GM12878 (cell line): ENCODE measurements around the gene COL4A2. TPM values are rescaled to one million over a fixed set of nuclear protein-coding genes. Genes with fewer than 3 reads are reported as not detected.

Experiments
- ATAC-seq: fragments of 200-7000 bp; cut with Tn5 transposase; 3 replicates; pipeline ENCODE4 v1.9.1; 2020; ENCODE audit warnings: mild to moderate bottlenecking, moderate library complexity
- BruUV-seq: library from RNA; stranded (reverse); fragments of 400-500 nt; replicated peaks from 2 replicates; lab custom pipeline; 2021; lab: Mats Ljungman, UMichigan
- CTCF ChIA-PET: fragments of 300-600 bp; sonication (Branson Sonifier 250); formaldehyde crosslinking; extraction: SDS; loops from one replicate; lab custom pipeline; 2021; ENCODE audit warnings: inconsistent platforms; lab: Yijun Ruan, JAX
- POLR2A ChIA-PET: fragments of 350-600 bp; formaldehyde crosslinking; extraction: SDS; loops from one replicate; lab custom pipeline; 2021; ENCODE audit warnings: inconsistent platforms; lab: Charles Lee
- RAD21 ChIA-PET: fragments of 300-600 bp; sonication (Branson Sonifier 250); formaldehyde crosslinking; loops from one replicate; lab custom pipeline; 2023; ENCODE audit warnings: antibody characterized with exemption; ENCODE audit not compliant: unreplicated experiment; lab: Charles Lee
- SMC1A ChIA-PET: fragments of 300-600 bp; sonication (Branson Sonifier 250); formaldehyde crosslinking; loops from one replicate; lab custom pipeline; 2023; ENCODE audit not compliant: unreplicated experiment, uncharacterized antibody; lab: Charles Lee
- DNase-seq: peaks from one replicate; pipeline ENCODE4 v3.0.0-alpha.2; 2011; ENCODE audit warnings: low read depth, low spot score
- FAIRE-seq: peaks from 3 replicates; lab custom pipeline; 2011; peaks lifted over from hg19 to GRCh38; lab: Jason Lieb, UNC
- H2AFZ ChIP-seq: 2 replicates; pipeline ENCODE4 v1.6.0; 2011; ENCODE audit warnings: low read depth, low read length, control low read depth; ENCODE audit not compliant: control insufficient read depth
- H3K27ac ChIP-seq: 2 replicates; pipeline ENCODE4 v1.5.1; 2011; ENCODE audit warnings: control low read depth; ENCODE audit not compliant: control insufficient read depth, insufficient read depth
- H3K27me3 ChIP-seq, 2 experiments: replicated peaks in 1 of 2; 2 replicates each; pipeline versions ENCODE4 v1.6.0 to v1.6.1; 2011; ENCODE audit warnings: low read length in 1 of 2; ENCODE audit not compliant: control insufficient read depth in 2 of 2, insufficient read depth in 2 of 2
- H3K36me3 ChIP-seq, 2 experiments: 2 replicates each; pipeline ENCODE4 v1.5.1; 2011; ENCODE audit warnings: low read length in 1 of 2; ENCODE audit not compliant: control insufficient read depth in 2 of 2, insufficient read depth in 2 of 2
- H3K4me1 ChIP-seq: 2 replicates; pipeline ENCODE4 v1.6.1; 2011; ENCODE audit warnings: mild to moderate bottlenecking, low read length, moderate library complexity, mixed read lengths; ENCODE audit not compliant: control insufficient read depth, insufficient read depth
- H3K4me2 ChIP-seq: 2 replicates; pipeline ENCODE4 v1.6.0; 2011; ENCODE audit warnings: control low read depth; ENCODE audit not compliant: control insufficient read depth, insufficient read depth
- H3K4me3 ChIP-seq: fragments of 200-600 bp; sonication (generic); 2 replicates; pipeline ENCODE4 v1.5.1; 2016
- H3K79me2 ChIP-seq: 2 replicates; pipeline ENCODE4 v1.6.0; 2011; ENCODE audit warnings: low read length; ENCODE audit not compliant: control insufficient read depth, insufficient read depth
- H3K9ac ChIP-seq: 2 replicates; pipeline ENCODE4 v1.8.0; 2011; ENCODE audit warnings: low read length, control low read depth, mixed read lengths; ENCODE audit not compliant: control insufficient read depth, insufficient read depth
- H3K9me3 ChIP-seq: replicated peaks from 3 replicates; pipeline ENCODE4 v1.5.1; 2011; ENCODE audit warnings: mild to moderate bottlenecking, low read length; ENCODE audit not compliant: control insufficient read depth, insufficient read depth
- H4K20me1 ChIP-seq: 2 replicates; pipeline ENCODE4 v1.6.0; 2011; ENCODE audit not compliant: control insufficient read depth, insufficient read depth
- EGR1 ChIP-seq, 2 experiments: IDR thresholded peaks; 1 replicate in 1 of 2; 2 replicates in 1 of 2; pipeline ENCODE4 v1.6.1; 2011 to 2012; ENCODE audit warnings: low read depth in 2 of 2, low read length in 2 of 2, borderline replicate concordance in 1 of 2, mild to moderate bottlenecking in 1 of 2, moderate library complexity in 1 of 2
- ELK1 ChIP-seq: IDR thresholded peaks from 2 replicates; pipeline ENCODE4 v1.6.1; 2012; ENCODE audit warnings: low read depth, low read length, improper control_type of control experiment
- EP300 ChIP-seq, 2 experiments: fragments of 150-350 bp in 1 of 2; IDR thresholded peaks; 2 replicates each; pipeline ENCODE4 v1.6.1; 2011 to 2012; ENCODE audit warnings: low read depth in 2 of 2, low read length in 2 of 2, borderline replicate concordance in 1 of 2, improper control_type of control experiment in 1 of 2, inconsistent platforms in 1 of 2; ENCODE audit not compliant: control insufficient read depth in 1 of 2
- GATAD2B ChIP-seq: fragments of 450-650 bp; conservative IDR thresholded peaks from 2 replicates; pipeline ENCODE4 v1.6.1; 2017; ENCODE audit warnings: low read depth, mild to moderate bottlenecking, moderate library complexity
- WGBS: methylation state at CpG from one replicate; pipeline ENCODE4 v1.1.6; 2016; ENCODE audit warnings: low lambda C conversion rate; ENCODE audit not compliant: insufficient replicate concordance, insufficient coverage; ENCODE audit errors: missing lambda C conversion rate; 5-methylcytosine and 5-hydroxymethylcytosine counted together
- in situ Hi-C: fragments of 300-500 bp; cut with MboI; formaldehyde crosslinking; loops from 9 replicates; pipeline ENCODE4 v1.14.3; 2018; ENCODE audit warnings: mixed read lengths
- intact Hi-C: fragments of 100-400 bp; cut with micrococcal nuclease; formaldehyde crosslinking; loops from one replicate; pipeline ENCODE4 v1.14.2; 2022; ENCODE audit not compliant: unreplicated experiment
- polyA plus RNA-seq, 11 experiments: library from polyadenylated mRNA; depleted of rRNA in 4 of 11; unstranded in 6 of 11; stranded (reverse) in 5 of 11; fragments of >200 nt; fragmentation: Nextera tagmentation in 4 of 11; fragmentation: Illumina TruSeq in 1 of 11; extraction: Ambion mirVana in 4 of 11; extraction: Trizol in 1 of 11; gene quantifications; 1 replicate in 1 of 11; 2 replicates in 10 of 11; pipeline versions ENCODE4 v1.2.1 to v1.2.3, GENCODE V29; 2011 to 2016; ENCODE audit warnings: inconsistent platforms in 2 of 11, missing spikeins in 2 of 11, low read depth in 1 of 11
- total RNA-seq, 4 experiments: library from RNA; depleted of rRNA in 3 of 4; stranded (reverse); fragments of >200 nt in 3 of 4; fragmentation: Illumina TruSeq in 1 of 4; extraction: Trizol in 1 of 4; gene quantifications; 2 replicates each; pipeline versions ENCODE4 v1.2.1 to v1.2.3, GENCODE V29; 2013 to 2021
- TF ChIP-seq, protein P1 (sequence below): fragments of 450-650 bp; formaldehyde crosslinking; IDR thresholded peaks from 2 replicates; pipeline ENCODE4 v1.4.0; 2022; ENCODE audit warnings: mild to moderate bottlenecking, moderate library complexity
- TF ChIP-seq, protein P2 (sequence below): IDR thresholded peaks from 2 replicates; pipeline ENCODE4 v1.6.1; 2012; ENCODE audit warnings: mild to moderate bottlenecking, low read depth, low read length
- TF ChIP-seq, protein P3 (sequence below): fragments of 450-650 bp; IDR thresholded peaks from 2 replicates; pipeline ENCODE4 v1.6.1; 2018; ENCODE audit warnings: mild to moderate bottlenecking, low read depth, moderate library complexity; ENCODE audit not compliant: partially characterized antibody

COL4A2 gene
- total and polyA plus RNA-seq, 10 of the 15 experiments (the other 5 are each of a cell fraction or from before 2014, with no cell fraction given), result 0.16 to 1.6 (median 0.62) TPM; not detected in 3

DNA sequence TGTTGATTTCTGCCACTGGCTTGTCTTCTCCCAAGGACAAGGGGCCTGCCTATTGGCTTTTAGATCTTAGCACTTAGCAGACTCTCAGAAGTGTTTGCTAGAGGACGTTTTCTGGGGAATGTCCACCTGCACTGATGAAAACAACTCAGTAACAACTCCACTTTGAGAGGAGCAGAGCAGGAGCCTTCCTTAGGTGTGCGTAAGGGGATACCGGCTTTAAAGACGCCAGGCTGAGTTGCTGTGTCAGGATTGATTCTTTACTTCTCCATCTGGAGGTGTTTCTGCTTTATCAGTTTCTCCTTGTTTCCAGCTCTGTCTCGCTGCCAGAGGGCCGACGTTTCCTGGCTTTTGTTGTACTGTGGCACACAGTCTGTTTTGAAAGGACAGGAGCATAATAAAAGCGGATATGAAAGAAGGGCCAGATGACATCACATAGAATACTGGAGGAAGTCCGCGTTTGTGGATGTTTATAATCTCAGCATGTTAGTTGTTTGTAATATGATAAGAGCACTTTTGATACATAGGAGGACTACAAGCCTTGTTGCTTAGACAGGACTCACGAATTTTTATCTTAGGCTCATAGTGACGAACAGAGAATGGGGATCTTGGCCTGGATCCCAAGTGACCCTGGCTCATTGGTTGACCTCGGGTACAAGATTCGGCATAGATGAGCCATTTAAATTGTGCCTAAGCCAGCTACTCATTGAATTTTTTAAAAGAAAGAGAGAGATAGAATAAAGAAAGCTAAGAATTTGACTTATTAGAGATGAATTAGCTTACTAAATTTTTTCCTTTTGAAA, 34.6 kb downstream of the COL4A2 start:
- H3K79me2 ChIP-seq, result no peaks in the 10 kb centered on the region
- no TSS peak for BruUV-seq
- CTCF ChIA-PET, result no interaction called here
- peaks cover 5% of the 10 kb centered on the region for H3K4me1 ChIP-seq
- in situ Hi-C loops (no loop called here), intact Hi-C loops (no loop called here)
- H3K4me2 ChIP-seq, result peak overlapping the region; percentile 47; the same call in 1 of the 2 replicates
- FAIRE-seq (no peak), DNase-seq (no peak), ATAC-seq (peak; percentile 83)
- H4K20me1 ChIP-seq, result no peaks in the 10 kb centered on the region
- no peak overlapping the region for H3K27ac ChIP-seq
- no peaks in the 10 kb centered on the region for H3K36me3 ChIP-seq
- no peak overlapping the region for H3K4me3 ChIP-seq
- RAD21 ChIA-PET, result no interaction called here
- peak overlapping the region; percentile 63 for H2AFZ ChIP-seq
- no peak overlapping the region for H3K9ac ChIP-seq
- SMC1A ChIA-PET, result interaction anchor here (0.9 to 1.4 kb wide), 4 partner anchors 13 to 103 kb away, joined by 3 to 4 read pairs (median 3); no protein-coding TSS in a partner anchor
- WGBS, result 35% methylated on average over 14 of the region's 14 CpGs
- POLR2A ChIA-PET, result no interaction called here
- no peaks in the 10 kb centered on the region; the same call in 2 of the 3 replicates for H3K9me3 ChIP-seq
- no peaks in the 10 kb centered on the region for H3K27me3 ChIP-seq
- TF ChIP-seq ELK1 (no peak), GATAD2B (no peak), EP300 (IDR thresholded peaks at IDR 0.05; ENCODE audit: borderline replicate concordance in 1 of 2, control insufficient read depth in 1 of 2, low read depth in 2 of 2, low read length in 2 of 2) (no peak), EGR1 (IDR thresholded peaks at IDR 0.05; ENCODE audit: borderline replicate concordance in 1 of 2, low read depth in 2 of 2, low read length in 2 of 2) (no peak)
- TF ChIP-seq, protein P1, sequence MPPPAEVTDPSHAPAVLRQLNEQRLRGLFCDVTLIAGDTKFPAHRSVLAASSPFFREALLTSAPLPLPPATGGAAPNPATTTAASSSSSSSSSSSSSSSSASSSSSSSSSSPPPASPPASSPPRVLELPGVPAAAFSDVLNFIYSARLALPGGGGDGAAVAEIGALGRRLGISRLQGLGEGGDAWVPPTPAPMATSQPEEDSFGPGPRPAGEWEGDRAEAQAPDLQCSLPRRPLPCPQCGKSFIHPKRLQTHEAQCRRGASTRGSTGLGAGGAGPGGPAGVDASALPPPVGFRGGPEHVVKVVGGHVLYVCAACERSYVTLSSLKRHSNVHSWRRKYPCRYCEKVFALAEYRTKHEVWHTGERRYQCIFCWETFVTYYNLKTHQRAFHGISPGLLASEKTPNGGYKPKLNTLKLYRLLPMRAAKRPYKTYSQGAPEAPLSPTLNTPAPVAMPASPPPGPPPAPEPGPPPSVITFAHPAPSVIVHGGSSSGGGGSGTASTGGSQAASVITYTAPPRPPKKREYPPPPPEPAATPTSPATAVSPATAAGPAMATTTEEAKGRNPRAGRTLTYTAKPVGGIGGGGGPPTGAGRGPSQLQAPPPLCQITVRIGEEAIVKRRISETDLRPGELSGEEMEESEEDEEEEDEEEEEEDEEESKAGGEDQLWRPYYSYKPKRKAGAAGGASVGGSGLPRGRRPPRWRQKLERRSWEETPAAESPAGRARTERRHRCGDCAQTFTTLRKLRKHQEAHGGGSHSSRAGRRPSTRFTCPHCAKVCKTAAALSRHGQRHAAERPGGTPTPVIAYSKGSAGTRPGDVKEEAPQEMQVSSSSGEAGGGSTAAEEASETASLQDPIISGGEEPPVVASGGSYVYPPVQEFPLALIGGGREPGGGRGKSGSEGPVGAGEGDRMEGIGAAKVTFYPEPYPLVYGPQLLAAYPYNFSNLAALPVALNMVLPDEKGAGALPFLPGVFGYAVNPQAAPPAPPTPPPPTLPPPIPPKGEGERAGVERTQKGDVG, result no peak
- TF ChIP-seq, protein P2, sequence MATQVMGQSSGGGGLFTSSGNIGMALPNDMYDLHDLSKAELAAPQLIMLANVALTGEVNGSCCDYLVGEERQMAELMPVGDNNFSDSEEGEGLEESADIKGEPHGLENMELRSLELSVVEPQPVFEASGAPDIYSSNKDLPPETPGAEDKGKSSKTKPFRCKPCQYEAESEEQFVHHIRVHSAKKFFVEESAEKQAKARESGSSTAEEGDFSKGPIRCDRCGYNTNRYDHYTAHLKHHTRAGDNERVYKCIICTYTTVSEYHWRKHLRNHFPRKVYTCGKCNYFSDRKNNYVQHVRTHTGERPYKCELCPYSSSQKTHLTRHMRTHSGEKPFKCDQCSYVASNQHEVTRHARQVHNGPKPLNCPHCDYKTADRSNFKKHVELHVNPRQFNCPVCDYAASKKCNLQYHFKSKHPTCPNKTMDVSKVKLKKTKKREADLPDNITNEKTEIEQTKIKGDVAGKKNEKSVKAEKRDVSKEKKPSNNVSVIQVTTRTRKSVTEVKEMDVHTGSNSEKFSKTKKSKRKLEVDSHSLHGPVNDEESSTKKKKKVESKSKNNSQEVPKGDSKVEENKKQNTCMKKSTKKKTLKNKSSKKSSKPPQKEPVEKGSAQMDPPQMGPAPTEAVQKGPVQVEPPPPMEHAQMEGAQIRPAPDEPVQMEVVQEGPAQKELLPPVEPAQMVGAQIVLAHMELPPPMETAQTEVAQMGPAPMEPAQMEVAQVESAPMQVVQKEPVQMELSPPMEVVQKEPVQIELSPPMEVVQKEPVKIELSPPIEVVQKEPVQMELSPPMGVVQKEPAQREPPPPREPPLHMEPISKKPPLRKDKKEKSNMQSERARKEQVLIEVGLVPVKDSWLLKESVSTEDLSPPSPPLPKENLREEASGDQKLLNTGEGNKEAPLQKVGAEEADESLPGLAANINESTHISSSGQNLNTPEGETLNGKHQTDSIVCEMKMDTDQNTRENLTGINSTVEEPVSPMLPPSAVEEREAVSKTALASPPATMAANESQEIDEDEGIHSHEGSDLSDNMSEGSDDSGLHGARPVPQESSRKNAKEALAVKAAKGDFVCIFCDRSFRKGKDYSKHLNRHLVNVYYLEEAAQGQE, result no peak
- TF ChIP-seq, protein P3, sequence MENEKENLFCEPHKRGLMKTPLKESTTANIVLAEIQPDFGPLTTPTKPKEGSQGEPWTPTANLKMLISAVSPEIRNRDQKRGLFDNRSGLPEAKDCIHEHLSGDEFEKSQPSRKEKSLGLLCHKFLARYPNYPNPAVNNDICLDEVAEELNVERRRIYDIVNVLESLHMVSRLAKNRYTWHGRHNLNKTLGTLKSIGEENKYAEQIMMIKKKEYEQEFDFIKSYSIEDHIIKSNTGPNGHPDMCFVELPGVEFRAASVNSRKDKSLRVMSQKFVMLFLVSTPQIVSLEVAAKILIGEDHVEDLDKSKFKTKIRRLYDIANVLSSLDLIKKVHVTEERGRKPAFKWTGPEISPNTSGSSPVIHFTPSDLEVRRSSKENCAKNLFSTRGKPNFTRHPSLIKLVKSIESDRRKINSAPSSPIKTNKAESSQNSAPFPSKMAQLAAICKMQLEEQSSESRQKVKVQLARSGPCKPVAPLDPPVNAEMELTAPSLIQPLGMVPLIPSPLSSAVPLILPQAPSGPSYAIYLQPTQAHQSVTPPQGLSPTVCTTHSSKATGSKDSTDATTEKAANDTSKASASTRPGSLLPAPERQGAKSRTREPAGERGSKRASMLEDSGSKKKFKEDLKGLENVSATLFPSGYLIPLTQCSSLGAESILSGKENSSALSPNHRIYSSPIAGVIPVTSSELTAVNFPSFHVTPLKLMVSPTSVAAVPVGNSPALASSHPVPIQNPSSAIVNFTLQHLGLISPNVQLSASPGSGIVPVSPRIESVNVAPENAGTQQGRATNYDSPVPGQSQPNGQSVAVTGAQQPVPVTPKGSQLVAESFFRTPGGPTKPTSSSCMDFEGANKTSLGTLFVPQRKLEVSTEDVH, result no peak
